ENCODE data around the gene POLQ. TPM values are rescaled to one million over a fixed set of nuclear protein-coding genes. Genes with fewer than 3 reads are reported as not detected.

The POLQ gene
- total and polyA plus RNA-seq, 7 donors: 0.01 to 0.90 (median 0.17) TPM

DNA sequence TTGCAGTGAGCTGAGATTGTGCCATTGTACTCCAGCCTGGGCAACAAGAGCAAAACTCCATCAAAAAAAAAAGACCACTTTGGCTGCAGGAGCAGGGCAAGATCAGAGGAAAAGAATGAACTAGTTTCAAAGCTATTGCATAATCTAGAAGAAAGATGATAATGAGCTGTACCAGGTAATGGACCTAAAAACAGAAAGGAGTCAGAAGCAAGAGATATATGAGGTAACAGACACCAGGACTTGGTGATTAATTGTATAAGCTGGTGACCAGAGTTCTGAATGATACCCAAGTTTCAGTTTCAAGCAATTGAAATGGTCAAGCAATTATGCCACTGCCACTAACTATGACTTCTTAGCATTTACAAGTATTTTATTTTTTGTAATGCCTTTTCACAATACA, 2.9 kb downstream of the POLQ start:
- Histone ChIP-seq H3K4me1 (peaks cover 6% of the 10 kb centered on the region), H3K4me3 (no peak overlapping the region), H3K27me3 (ENCODE audit: insufficient read depth in 3 of 3, low read length in 2 of 3) (no peaks in the 10 kb centered on the region), H3K27ac (no peak overlapping the region), H3K9me3 (no peaks in the 10 kb centered on the region), H3K36me3 (ENCODE audit: insufficient read depth in 1 of 2, low read depth in 1 of 2) (no peaks in the 10 kb centered on the region)
- TF ChIP-seq, protein P1, sequence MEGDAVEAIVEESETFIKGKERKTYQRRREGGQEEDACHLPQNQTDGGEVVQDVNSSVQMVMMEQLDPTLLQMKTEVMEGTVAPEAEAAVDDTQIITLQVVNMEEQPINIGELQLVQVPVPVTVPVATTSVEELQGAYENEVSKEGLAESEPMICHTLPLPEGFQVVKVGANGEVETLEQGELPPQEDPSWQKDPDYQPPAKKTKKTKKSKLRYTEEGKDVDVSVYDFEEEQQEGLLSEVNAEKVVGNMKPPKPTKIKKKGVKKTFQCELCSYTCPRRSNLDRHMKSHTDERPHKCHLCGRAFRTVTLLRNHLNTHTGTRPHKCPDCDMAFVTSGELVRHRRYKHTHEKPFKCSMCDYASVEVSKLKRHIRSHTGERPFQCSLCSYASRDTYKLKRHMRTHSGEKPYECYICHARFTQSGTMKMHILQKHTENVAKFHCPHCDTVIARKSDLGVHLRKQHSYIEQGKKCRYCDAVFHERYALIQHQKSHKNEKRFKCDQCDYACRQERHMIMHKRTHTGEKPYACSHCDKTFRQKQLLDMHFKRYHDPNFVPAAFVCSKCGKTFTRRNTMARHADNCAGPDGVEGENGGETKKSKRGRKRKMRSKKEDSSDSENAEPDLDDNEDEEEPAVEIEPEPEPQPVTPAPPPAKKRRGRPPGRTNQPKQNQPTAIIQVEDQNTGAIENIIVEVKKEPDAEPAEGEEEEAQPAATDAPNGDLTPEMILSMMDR (IDR thresholded peaks at IDR 0.05): no peak
- ATAC-seq: no peak
- intact Hi-C loops (cut with DNase I): loop anchor here (10.0 kb wide), 6 partner anchors 102 to 1142 kb away; partner anchors contain the start of genes EAF2 (in 1 of the 2), FAM162A (in 1 of the 2), IQCB1 (in 1 of the 2) and MIX23 (in 1 of the 2)
- DNase-seq: no peak

DNA sequence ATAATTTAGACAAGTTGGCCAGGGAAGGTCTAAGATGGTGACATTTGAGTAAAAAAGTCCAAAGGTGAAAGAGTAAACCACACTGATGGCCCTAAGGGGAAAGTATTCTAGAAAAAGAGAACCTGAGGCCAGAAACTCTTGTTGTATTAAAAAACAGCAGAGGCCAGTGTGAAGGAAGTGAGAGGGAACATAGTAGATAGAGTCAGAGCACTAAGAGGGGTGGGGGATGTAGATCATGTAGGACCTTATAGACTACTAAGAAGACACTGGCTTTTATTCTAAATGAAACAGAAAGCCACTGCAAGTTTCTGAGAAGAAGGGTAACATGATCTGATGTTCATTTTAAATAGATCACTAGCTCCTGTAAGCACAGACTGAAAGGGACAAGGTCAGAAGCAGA, 14.5 kb downstream of the POLQ start:
- no peaks in the 10 kb centered on the region for H3K36me3 ChIP-seq (ENCODE audit: insufficient read depth in 1 of 2, low read depth in 1 of 2)
- no peaks in the 10 kb centered on the region for H3K27me3 ChIP-seq (ENCODE audit: insufficient read depth in 3 of 3, low read length in 2 of 3)
- TF ChIP-seq, protein P1 (IDR thresholded peaks at IDR 0.05): no peak
- ATAC-seq (no peak), DNase-seq (no peak)
- no peak overlapping the region for H3K4me3 ChIP-seq
- H3K4me1 ChIP-seq: no peaks in the 10 kb centered on the region
- intact Hi-C loops (cut with DNase I): no loop called here
- no peaks in the 10 kb centered on the region for H3K9me3 ChIP-seq
- no peak overlapping the region for H3K27ac ChIP-seq

DNA sequence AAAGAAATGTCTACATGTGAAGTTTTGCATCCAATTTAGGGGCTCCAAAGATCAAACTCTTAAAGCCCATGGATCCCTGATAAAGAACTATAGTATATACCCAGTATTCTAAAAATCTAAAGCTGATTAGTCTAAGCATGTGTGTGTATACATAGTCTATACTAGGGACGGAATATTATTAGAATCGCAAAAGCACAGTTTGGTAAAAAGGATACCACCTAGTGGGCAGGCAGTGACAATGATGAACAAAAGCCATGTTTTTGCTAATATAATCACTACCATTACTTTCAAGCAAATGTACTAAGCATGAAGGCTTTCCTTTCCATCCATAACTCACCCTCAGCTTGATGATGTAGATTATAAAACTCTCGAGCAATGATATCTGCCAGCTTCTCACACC, 16.5 kb downstream of the POLQ start:
- TF ChIP-seq, protein P1 (IDR thresholded peaks at IDR 0.05): no peak
- 79 to 83% (median 82%) methylated on average over 3 of the region's 3 CpGs for WGBS, 3 donors
- ATAC-seq (no peak), DNase-seq (no peak)
- Histone ChIP-seq H3K9me3 (no peaks in the 10 kb centered on the region), H3K36me3 (ENCODE audit: insufficient read depth in 1 of 2, low read depth in 1 of 2) (no peaks in the 10 kb centered on the region), H3K27me3 (ENCODE audit: insufficient read depth in 3 of 3, low read length in 2 of 3) (no peaks in the 10 kb centered on the region), H3K4me1 (no peaks in the 10 kb centered on the region), H3K4me3 (no peak overlapping the region), H3K27ac (no peak overlapping the region)
- intact Hi-C loops (cut with DNase I): no loop called here

DNA sequence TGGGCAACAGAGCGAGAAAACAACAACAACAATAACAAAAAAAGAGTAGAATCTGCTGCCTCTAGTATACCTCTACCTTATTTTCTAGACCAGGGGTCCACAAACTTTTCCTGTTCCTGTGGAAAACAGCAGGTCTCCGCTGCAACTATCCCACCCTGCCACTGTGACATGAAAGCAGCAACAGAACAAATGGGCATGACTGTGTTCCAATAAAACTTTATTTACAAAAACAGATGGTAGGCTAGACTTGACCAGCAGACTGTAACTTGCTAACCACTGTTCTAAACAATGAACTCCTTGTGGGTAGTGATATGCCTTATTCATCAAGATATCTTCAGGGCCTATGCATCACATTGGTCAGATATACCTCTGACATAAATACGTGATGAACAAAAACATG, 25.3 kb downstream of the POLQ start:
- no peak for DNase-seq
- Histone ChIP-seq H3K27me3 (ENCODE audit: insufficient read depth in 3 of 3, low read length in 2 of 3) (no peaks in the 10 kb centered on the region), H3K4me3 (no peak overlapping the region), H3K27ac (no peak overlapping the region), H3K36me3 (ENCODE audit: insufficient read depth in 1 of 2, low read depth in 1 of 2) (no peaks in the 10 kb centered on the region), H3K4me1 (no peaks in the 10 kb centered on the region), H3K9me3 (peaks cover 9% of the 10 kb centered on the region)
- intact Hi-C loops (cut with DNase I): no loop called here
- TF ChIP-seq, protein P1 (IDR thresholded peaks at IDR 0.05): no peak
- no peak for ATAC-seq
- 97 to 100% (median 98%) methylated on average over 3 of the region's 3 CpGs for WGBS, 3 donors

DNA sequence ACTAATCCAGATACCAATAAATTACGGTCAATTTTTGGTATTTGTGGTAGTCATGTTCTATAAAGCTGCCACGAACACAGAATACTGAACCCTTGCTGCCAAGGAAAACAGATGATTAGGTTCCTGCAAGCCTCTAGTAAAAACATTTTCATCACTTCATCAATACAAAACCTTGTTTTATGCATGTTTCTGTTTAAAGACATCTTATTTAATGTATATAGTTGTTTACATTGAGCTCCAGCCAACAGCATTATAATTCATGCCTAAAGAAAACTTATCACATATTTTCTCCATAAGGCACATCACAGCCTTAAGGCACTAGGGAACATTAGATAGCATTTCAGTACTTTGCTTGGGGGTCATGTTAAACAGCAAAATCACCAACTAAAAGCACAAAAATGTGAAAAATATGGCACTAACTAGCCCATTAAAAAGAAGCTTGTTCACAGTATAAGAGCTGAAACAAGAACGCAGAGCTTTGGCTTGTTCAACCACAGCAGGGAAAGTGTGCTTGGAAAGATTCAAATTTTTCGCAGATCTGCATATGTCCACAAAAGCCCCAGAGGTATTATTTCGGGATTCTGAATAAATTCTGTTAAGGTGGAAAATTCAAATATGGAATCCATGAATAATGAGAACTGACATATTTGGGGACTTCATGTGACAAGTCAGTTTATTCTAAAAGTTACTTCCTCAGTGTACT, 27.7 kb downstream of the POLQ start:
- DNase-seq (no peak), ATAC-seq (no peak)
- intact Hi-C loops (cut with DNase I): no loop called here
- peaks cover 14% of the 10 kb centered on the region for H3K9me3 ChIP-seq
- H3K4me1 ChIP-seq: no peaks in the 10 kb centered on the region
- no peak overlapping the region for H3K27ac ChIP-seq
- no peaks in the 10 kb centered on the region for H3K36me3 ChIP-seq (ENCODE audit: insufficient read depth in 1 of 2, low read depth in 1 of 2)
- 92 to 95% (median 94%) methylated on average over 5 of the region's 5 CpGs for WGBS, 3 donors
- H3K4me3 ChIP-seq: no peak overlapping the region
- TF ChIP-seq, protein P1 (IDR thresholded peaks at IDR 0.05): no peak
- no peaks in the 10 kb centered on the region for H3K27me3 ChIP-seq (ENCODE audit: insufficient read depth in 3 of 3, low read length in 2 of 3)
